Measurements from ENCODE around the gene COX6B2.
"Not testable (repeated sequence)": the region's sequence is repeated elsewhere in the genome, so short reads cannot be mapped to it uniquely, and the experiment has no call there.

The COX6B2 gene, protein sequence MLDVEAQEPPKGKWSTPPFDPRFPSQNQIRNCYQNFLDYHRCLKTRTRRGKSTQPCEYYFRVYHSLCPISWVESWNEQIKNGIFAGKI

DNA sequence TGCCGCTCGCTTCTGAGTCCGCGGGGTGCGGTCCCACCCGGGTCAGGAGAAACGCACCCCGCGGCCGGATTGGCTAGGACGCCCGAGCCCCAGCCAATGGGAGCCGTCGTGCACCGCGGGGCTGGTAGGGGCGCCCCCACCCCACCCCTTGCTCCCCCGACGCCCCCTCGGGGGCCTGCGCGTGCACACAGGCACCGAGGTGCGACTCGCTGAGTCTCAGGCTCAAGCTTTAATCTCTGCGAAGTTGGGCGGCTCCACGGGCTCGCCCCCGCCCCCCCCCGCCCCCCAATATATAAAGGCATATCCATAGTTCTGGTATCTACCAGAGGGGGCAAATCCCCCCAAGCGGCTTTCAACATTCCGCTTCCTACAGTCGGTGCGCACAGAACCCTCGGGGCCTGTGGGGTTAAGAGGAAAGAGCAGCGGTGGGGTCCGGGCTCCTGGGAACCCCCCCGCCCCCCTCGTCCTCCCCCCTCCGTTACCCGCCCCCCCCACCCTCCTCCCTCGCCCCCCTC lies at the start of gene COX6B2:
Gene COX6B2, minus strand, starts transcription at position 22 of the 515 bp plus-strand sequence. CDS start 198 bp downstream, outside the sequence.
- DNase-seq (ENCODE audit: low spot score) = no peak

DNA sequence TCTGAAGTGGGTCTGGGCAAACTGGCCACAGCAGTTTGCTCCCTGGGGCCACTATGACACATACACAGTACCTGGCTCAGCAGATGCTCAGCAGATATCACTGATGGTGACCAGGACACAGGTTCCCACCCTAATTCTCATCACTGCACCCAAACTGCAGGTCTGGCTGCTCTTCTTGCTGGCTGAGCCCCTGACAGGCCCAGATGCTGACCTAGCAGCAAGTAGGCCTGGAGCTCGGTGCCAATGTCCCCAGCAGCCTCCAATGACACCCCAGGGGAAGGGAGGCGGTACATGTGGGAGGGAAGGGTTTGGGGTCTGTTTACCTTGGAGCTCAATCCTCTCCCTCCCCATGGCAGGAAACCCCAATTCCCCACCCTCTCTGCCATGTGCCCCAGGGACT lies 48.0 kb upstream of the COX6B2 start:
- no peak for DNase-seq (ENCODE audit: low spot score)

DNA sequence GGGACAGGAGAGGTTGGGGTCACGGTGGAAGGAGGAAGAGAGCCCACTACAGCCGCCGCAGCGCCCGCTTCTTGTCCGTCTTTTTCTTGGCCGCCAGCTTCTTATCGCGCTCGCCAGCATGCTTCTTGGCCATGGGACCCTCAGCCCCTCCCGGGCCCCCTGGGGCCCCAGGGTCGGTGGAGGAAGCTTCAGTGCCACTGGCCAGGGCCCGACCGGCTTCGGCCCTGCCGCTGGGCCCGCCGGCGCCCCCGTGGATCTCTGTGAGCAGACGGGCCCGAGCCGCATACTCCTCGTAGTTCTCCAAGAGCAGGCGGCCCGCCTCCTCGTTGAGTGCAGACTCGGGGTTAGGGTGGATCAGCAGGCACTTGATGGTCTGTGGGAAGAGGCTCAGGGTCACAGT lies 46.9 kb upstream of the COX6B2 start:
- DNase-seq (ENCODE audit: low spot score) = not testable (repeated sequence)

DNA sequence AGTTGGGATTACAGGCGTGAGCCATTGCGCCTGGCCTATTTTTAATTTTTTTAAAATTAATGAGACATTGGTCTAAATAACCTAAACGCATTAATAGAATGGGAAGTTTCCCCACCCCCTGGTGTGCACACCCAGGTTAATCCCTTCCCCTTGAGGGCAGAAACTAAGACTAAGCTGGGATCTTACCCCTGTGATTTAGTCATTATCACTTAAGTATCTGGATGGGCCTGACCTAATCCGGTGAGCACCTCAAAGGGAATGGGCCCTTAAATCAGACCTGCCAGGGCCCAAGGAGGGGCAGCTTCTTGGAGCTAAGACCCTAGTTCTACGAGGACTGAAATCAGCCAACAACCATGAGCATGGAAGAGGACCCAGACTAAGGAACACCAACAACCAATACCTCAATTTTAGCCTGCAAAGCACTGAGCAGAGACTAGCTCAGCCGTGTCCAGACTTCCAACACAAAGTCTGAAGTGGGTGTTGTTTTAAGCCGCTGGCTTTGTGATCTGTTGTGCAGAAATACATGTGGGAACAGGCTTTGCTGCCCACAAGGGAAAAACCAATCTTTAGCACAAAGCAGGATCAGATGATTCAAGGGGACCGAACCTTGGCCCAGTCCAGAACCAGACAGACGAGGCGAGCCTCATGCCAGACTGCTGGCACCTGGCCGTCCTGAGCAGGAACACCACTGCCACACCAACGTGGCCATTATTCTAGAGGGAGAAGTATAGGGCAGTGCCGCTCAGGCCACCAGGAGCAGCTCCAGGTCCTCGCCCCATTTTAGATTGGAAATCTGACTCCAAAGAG lies 46.0 kb upstream of the COX6B2 start:
- DNase-seq (ENCODE audit: low spot score) = no peak

DNA sequence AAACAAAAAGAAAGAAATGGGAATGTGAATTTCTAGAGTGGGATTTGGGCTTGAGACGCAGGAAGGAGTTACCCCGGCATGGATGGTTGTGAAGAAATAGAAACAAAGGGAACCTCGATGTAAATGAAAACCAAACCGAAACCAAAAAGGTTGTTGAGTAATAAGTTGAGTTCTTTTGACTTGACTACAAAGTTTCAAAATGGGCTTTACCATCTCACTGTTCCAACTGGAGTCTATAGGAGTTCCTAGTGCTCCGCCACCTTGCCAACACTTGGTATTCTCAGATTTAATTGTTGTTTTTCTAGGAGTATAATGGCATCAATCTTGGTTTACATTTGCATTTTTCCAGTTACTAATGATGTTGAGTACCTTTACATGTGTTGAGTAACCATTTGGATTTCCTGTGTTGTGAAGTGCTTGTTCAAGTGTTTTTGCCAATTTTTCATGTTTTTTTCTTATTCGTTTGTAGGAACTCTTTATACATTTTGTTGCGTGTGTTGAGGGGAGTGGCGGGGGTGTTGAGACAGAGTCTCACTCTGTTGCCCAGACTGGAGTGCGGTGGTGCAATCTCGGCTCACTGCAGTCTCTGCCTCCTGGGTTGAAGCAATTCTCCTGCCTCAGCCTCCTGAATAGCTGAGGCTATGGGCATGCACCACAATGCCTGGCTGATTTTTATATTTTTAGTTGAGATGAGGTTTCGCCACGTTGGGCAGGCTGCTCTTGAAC lies 43.8 kb upstream of the COX6B2 start:
- DNase-seq (ENCODE audit: low spot score) = no peak

DNA sequence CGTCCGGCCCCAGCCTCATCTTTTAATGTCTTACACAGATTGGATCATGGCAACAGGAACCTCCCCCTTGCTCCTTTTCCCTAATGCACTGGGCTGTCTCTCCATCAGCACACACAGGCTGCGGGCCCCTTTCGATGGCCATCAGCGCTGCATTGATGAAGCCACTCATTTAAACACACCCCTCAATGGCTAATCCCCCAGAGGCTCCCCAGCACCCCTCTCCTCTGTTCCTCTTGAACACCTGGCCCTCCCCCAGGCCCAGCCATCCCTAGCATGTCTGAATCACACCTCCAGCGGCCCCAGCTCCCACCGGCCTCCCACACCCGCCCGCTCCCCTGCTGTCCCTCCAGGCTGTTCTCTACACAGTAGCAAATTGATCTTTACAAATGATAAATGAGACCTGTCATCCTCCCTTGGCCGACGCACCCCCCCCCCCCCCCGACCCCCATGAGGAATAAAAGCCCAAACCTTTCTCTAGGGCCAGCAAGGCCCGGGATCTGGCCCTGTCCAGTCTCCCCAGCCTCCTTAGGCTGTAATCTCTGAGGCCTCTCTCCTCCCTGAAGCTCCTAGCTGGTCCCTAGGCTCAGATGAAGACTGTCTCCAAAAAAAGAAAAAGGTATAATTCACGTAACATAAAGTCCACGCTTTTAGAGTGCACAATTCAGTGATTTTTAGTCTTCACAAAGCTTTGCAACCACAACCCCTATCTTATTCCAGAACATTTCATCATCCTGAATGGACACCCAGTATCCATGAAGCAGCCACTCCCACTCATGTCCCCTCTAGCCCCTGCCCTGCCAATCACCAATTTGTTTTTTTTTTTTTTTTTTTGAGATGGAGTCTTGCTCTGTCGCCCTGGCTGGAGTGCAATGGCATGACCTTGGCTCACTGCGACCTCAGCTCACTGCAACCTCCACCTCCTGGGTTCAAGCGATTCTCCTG lies 38.6 kb upstream of the COX6B2 start:
- DNase-seq (ENCODE audit: low spot score) = no peak

DNA sequence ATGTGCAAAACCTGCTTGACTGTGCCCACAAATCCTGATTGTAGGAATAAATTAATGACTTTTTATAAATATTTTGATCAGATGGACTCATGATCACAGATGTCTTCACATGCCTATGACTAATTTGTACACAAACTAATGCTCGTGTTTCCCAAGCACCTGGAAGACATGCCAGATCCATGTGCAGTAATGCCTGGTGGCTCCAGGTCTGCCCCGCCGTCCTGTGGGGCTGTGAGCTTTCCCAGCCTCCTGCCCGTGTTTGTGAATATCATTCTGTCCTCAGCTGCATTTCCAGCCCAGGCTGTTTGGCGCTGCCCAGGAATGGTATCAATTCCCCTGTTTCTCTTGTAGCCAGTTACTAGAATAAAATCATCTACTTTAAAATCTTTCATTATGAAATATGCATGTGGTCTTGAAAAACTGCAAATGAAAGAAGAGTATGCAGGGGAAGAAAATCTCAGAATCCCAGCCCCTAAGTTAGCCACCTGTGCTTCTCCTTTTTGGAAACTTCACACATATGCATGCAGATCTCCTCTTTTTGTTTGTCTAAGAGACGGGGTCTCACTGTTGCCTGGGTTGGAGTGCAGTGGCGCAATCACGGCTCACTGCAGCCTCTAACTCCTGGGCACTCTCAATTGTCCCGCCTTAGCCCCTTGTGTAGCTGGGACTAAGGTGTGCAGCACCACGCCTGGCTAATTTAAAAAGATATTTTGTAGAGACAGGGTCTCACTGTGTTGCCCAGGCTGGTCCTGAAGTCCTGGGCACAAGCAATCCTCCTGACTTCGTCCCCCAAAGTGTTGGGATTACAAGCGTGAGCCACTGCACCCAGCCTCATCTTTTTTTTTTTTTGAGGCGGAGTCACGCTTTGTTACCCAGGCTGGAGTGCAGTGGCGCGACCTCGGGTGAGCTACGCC lies 37.4 kb upstream of the COX6B2 start:
- no peak for DNase-seq (ENCODE audit: low spot score)

DNA sequence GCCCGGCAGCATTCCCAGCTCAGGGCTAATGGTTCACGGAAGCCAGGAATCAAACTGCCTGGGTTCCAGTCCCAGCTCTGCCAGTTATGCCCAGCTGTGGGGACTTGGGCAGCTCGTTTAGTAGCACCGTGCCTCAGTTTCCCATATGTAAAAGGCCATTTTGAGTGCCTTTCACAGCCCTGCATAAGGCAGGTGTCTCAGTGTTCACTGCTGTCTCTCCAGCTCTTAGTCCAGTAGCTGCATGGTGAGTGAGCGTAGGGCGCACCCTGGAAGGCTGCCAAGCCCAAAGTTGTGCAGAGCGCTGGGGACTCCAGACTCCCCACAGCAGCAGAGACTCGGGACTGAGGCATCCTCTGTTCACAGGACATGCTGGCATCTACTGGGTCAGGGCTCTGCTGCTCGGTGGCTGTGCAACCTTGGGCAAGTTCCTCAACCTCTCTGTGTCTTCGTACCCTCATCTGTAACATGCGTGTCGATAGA lies 36.7 kb upstream of the COX6B2 start:
- DNase-seq (ENCODE audit: low spot score) = no peak

DNA sequence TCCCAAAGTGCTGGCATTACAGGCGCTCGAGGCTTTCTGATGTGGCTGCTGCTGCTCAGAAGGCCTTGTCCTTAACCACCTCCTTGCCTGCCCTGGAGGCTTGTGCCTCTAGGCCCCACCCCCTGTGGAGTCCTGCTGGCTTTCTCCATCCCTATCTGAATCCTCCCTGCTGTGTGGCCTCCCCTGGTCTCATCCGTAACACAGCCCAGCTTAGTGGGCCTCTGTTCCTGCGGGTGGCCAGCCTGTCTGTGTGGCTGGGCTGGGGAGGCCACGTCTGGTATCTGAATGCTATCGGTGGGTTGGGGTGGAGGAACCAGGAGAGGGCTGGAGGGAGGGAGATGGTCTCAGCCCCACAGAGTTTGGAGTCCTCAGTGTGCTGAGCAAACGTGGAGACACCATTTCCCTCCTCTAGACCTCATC lies 36.0 kb upstream of the COX6B2 start:
- no peak for DNase-seq (ENCODE audit: low spot score)

DNA sequence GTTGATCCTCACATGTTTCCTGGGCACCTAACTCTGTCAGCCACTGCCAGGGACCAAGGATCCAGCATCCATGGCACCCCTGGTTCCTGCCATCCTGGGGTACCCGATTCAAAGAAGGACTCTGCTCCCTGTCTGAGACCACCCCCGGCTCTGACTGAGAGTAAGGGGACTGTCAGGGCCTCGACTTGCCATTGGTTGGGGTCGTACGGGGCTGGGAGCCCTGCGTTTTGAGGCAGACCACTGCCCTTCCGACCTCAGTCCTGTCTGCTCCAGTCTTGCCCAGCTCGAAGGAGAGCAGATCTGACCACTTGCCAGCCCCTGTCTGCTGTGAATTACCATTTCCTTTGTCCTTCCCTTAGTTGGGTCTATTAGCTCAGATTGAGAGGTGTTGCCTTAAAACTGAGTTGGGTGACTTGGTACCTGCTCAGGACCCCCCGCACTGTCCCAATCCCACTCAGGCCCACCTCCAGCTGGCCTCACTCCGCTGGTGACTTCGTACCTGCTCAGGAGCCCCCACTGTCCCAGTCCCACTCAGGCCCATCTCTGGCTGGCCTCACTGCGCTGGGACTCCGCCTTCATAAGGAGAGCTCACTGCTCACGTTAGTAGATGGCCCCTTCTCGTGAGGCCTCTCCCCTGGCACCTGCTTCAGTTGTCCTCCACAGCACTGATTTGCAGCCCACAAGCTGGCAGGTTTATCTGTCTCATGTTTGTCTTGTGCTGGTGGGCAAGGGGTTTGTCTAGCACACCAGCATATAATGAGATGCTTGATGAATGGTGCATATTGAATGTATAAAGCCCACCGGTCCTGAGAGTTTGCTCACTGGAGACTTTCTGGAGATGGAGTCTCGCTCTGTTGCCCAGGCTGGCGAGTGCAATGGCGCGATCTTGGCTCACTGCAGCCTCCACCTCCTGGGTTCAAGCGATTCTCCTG lies 35.1 kb upstream of the COX6B2 start:
- no peak for DNase-seq (ENCODE audit: low spot score)

DNA sequence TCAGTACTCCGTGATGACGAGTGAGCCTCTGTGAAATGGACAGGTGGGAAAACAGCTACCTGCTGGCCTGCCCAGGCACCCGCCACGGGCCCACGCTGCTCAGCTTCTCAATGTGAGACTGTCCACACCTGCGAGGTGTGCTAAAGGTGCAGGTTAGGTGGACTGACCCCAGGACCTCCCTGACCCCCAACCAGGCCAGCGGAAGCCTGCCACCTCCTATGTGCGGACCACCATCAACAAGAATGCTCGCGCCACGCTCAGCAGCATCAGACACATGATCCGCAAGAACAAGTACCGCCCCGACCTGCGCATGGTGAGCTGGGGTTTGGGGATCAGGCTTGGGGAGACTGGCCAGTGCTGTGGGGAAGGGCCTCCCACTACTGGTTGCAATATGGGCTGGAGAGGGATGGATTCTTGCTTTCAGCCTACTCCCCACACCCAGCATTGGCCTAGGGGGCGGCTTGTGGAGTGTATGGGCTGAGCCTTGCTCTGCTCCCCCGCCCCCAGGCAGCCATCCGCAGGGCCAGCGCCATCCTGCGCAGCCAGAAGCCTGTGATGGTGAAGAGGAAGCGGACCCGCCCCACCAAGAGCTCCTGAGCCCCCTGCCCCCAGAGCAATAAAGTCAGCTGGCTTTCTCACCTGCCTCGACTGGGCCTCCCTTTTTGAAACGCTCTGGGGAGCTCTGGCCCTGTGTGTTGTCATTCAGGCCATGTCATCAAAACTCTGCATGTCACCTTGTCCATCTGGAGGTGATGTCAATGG lies 33.4 kb upstream of the COX6B2 start:
- DNase-seq (ENCODE audit: low spot score) = no peak

DNA sequence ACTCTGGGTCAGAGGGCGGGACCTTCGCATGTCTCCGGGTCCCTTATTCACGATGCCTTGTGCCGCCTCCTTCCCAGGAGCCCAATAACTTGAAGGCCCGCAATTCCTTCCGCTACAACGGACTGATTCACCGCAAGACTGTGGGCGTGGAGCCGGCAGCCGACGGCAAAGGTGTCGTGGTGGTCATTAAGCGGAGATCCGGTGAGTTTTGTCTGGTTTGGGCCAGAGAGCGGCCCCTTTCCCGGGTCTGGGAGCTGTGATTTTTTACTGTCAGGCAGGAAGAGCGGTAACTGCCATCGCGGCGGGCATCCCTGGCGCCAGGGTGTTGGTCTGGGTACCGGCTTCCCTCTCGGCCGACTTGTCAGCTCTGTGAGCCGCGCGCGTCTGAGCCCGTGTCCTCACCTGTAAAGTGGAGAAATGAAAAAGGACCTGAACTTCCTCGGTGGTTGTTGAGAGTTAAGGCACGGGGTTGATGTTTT lies 32.0 kb upstream of the COX6B2 start:
- DNase-seq (ENCODE audit: low spot score) = no peak

DNA sequence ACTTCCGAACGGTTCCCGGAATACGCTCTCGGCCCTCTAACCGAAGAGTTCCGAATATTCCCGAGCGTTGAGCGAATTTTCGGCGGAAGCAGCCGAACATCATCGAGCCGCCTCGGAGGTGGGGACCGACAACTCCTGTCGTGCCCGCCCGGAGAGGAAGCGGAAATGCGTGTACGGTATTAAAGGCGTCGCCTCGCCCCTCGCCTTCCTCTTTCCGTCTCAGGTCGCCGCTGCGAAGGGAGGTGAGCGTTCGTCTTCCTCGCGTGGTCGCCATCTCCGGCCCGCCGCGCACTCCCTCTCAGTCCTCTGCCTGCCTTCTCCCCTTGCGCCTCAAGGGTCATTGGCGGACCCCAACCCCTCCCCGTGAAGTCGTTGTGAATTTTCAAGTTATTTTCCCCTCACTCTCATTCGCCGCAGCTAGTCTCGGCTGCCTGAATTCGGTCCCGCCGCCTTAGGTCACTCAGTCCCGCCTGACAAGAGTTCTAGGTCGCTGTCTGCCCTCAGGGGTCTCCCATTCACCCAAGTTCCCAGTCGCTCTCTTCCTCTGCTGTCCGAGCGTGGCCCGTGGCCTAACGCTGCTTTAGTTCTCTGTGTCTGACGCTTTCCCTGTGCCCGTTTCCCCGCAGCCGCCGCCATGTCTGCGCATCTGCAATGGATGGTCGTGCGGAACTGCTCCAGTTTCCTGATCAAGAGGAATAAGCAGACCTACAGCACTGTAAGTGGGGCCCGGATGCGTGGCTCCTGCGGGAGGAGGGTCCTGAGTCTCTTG lies 31.4 kb upstream of the COX6B2 start, which contains the start of gene RPL28:
Gene RPL28, plus strand, starts transcription at position 209 of the 769 bp plus-strand sequence. Its CDS starts 426 bp downstream, at position 635.
- peak; percentile 99 for DNase-seq (ENCODE audit: low spot score)

DNA sequence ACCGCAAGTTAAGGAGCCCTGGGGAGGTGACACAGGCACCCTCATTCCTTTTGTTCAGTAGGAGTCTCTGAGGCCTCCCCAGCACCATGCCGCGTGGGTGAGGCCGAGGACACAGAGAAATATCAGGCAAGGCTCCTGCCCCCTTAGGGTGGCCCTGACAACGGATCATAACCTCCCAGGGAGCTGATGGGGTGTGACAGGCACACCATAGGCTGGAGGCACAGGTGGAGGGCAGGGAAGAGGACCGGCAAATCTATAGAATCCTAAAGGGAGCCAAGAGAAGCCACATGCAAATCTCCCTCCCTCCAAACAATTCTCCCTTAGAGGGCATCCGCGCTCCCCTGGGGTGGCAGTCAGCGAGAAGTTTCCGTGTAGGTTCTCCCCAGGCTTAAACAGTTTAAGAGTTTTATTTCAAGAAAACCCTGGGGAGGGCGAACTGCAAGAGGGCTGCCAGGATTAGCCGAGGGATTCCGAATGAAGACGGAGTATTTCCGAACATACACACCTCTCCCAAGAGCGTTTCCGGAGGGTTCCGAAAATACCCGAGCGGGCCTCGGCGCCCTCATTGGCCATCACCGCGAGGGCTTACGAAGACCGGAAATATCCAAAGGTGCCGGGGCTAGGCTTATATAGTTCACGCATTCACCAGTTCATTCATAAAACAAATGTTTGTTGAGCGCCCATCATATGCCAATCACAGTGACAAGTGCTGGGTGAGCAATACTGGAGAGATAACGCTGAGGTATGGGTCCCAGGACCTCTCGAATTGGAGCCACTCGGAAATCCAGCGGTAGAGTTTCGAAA lies 30.6 kb upstream of the COX6B2 start:
- peak; percentile 98 for DNase-seq (ENCODE audit: low spot score)

DNA sequence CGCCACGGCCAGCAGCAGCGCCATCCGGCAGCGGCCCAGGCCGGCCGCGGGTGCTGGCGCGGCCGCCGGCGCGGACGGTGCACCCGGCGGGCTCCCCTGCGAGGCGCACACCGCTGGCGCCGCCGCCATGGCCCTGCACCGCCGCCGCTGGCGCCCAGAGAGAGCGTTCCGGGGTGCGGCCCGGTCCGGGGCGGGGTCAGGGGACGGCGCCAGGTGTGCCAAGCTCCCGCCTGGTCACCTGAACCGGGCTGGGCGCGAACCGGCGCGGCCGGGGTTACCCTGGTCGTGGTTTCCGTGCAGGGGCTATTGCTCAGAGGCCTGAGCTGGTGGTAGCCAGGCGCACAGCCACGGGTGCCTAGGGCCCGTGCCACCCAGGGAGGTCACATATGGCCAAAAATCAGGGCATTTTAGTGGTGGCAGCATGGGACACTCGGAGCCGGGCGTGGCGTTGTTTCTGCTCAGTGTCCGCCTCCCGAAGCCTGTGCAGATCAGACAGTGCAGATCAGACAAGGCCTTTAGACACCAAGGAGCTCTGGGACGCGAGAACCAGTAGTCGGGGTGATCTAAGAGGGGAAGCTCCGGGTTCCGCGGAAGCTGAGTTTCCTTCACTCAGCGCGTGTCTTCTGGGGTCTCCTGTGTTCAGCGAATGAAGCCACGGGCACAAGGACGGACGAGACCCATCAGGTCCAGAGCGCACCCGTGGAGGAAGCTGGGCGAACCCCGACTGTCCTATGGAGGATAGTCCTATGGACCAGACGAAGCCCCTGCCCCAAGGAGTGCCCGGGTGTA lies 29.8 kb upstream of the COX6B2 start, which contains the start of gene TMEM238:
Gene TMEM238, minus strand, starts transcription at position 162 of the 789 bp plus-strand sequence. Its CDS starts 33 bp downstream, at position 129.
- no peak for DNase-seq (ENCODE audit: low spot score)
